Measurements from ENCODE around the gene ERAS. TPM values are rescaled to one million over a fixed set of nuclear protein-coding genes. Genes with fewer than 3 reads are reported as not detected.

Gene ERAS
- total RNA-seq, 1 experiment from 2014 or later, result not detected

DNA sequence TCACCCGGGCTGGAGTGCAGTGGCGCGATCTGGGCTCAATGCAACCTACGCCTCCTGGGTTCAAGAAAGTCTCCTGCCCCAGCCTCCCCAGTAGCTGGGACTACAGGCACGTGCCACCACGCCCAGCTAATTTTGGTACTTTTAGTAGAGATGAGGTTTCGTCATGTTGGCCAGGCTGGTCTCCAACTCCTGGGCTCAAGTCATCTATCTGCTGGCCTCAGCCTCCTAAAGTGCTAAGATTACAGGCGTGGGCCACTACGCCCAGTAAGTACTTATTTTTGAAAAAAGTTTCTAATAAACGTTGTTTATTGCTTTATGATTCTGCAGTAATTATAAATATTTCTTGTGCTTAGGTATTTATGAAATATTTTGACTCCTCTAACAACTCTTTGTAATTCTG lies 13.4 kb downstream of the ERAS start:
- Histone ChIP-seq H3K9me3 (ENCODE audit: control insufficient read depth in 1 of 2, insufficient read depth in 1 of 2, low read depth in 1 of 2, low read length in 2 of 2) (no peaks in the 10 kb centered on the region), H3K36me3 (ENCODE audit: control insufficient read depth in 1 of 2, insufficient read depth in 2 of 2, low read length in 2 of 2) (no peaks in the 10 kb centered on the region), H3K9ac (ENCODE audit: low read length) (no peak overlapping the region), H3K27me3 (ENCODE audit: insufficient read depth, low read length) (no peaks in the 10 kb centered on the region), H3K9me2 (ENCODE audit: insufficient read depth) (no peaks in the 10 kb centered on the region), H2AFZ (ENCODE audit: low read depth, low read length, poor library complexity, severe bottlenecking) (no peak overlapping the region), H3K4me2 (ENCODE audit: low read length) (no peak overlapping the region), H4K20me1 (ENCODE audit: insufficient read depth) (no peaks in the 10 kb centered on the region), H3K4me3 (replicated peaks in 1 of 2; ENCODE audit: low read depth in 1 of 2, low read length in 2 of 2) (no peak overlapping the region), H3K27ac (ENCODE audit: low read depth, low read length) (no peak overlapping the region), H3K79me2 (ENCODE audit: insufficient read depth, low read length) (no peaks in the 10 kb centered on the region), H3K4me1 (ENCODE audit: control insufficient read depth in 1 of 2, insufficient read depth in 2 of 2, low read length in 2 of 2) (no peaks in the 10 kb centered on the region)
- BruUV-seq (replicated peaks), result no TSS peak
- DNase-seq (ENCODE audit: low read depth, low spot score) (no peak), ATAC-seq (no peak)
- ChIA-PET POLR2A (no interaction called here), RAD21 (ENCODE audit: low non-redundant PET in 1 of 2, low total read pairs in 2 of 2, uncharacterized antibody in 2 of 2, unreplicated experiment in 2 of 2) (no interaction called here), CTCF (no interaction called here)
- TF ChIP-seq EZH2phosphoT487 (IDR thresholded peaks at IDR 0.05; ENCODE audit: borderline replicate concordance), result no peak
- TF ChIP-seq, protein P1, sequence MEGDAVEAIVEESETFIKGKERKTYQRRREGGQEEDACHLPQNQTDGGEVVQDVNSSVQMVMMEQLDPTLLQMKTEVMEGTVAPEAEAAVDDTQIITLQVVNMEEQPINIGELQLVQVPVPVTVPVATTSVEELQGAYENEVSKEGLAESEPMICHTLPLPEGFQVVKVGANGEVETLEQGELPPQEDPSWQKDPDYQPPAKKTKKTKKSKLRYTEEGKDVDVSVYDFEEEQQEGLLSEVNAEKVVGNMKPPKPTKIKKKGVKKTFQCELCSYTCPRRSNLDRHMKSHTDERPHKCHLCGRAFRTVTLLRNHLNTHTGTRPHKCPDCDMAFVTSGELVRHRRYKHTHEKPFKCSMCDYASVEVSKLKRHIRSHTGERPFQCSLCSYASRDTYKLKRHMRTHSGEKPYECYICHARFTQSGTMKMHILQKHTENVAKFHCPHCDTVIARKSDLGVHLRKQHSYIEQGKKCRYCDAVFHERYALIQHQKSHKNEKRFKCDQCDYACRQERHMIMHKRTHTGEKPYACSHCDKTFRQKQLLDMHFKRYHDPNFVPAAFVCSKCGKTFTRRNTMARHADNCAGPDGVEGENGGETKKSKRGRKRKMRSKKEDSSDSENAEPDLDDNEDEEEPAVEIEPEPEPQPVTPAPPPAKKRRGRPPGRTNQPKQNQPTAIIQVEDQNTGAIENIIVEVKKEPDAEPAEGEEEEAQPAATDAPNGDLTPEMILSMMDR (IDR thresholded peaks at IDR 0.05 in 2 of 3, conservative IDR thresholded peaks at IDR 0.05 in 1 of 3; ENCODE audit: borderline replicate concordance in 1 of 3, insufficient read depth in 1 of 3, low read depth in 2 of 3, low read length in 2 of 3), result no peak
- no peak for TF ChIP-seq ZNF274 (IDR thresholded peaks at IDR 0.05; ENCODE audit: low read depth, low read length)
- TF ChIP-seq, protein P2, sequence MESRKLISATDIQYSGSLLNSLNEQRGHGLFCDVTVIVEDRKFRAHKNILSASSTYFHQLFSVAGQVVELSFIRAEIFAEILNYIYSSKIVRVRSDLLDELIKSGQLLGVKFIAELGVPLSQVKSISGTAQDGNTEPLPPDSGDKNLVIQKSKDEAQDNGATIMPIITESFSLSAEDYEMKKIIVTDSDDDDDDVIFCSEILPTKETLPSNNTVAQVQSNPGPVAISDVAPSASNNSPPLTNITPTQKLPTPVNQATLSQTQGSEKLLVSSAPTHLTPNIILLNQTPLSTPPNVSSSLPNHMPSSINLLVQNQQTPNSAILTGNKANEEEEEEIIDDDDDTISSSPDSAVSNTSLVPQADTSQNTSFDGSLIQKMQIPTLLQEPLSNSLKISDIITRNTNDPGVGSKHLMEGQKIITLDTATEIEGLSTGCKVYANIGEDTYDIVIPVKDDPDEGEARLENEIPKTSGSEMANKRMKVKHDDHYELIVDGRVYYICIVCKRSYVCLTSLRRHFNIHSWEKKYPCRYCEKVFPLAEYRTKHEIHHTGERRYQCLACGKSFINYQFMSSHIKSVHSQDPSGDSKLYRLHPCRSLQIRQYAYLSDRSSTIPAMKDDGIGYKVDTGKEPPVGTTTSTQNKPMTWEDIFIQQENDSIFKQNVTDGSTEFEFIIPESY (IDR thresholded peaks at IDR 0.05; ENCODE audit: extremely low read depth, insufficient replicate concordance, low read length), result no peak
- no peak for TF ChIP-seq SRF (IDR thresholded peaks at IDR 0.05; ENCODE audit: low read depth)
- no peak for TF ChIP-seq EZH2 (IDR thresholded peaks at IDR 0.05)
- TF ChIP-seq CBX3 (IDR thresholded peaks at IDR 0.05; ENCODE audit: low read depth), result no peak
- TF ChIP-seq SP1 (IDR thresholded peaks at IDR 0.05; ENCODE audit: low read depth), result no peak
- no peak for TF ChIP-seq TCF7L2 (IDR thresholded peaks at IDR 0.05; ENCODE audit: borderline replicate concordance, extremely low read depth, insufficient read depth, insufficient read length)
- no peak for TF ChIP-seq YY1 (IDR thresholded peaks at IDR 0.05; ENCODE audit: extremely low read depth, insufficient replicate concordance, low read depth, low read length)
- TF ChIP-seq SIN3A (IDR thresholded peaks at IDR 0.05; ENCODE audit: low read depth), result no peak
- TF ChIP-seq POLR2AphosphoS5 (IDR thresholded peaks at IDR 0.05; ENCODE audit: low read depth, low read length), result no peak
- TF ChIP-seq EGR1 (IDR thresholded peaks at IDR 0.05; ENCODE audit: low read depth), result no peak
- TF ChIP-seq, protein P3, sequence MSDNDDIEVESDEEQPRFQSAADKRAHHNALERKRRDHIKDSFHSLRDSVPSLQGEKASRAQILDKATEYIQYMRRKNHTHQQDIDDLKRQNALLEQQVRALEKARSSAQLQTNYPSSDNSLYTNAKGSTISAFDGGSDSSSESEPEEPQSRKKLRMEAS (IDR thresholded peaks at IDR 0.05), result no peak
- TF ChIP-seq ELF1 (IDR thresholded peaks at IDR 0.05; ENCODE audit: borderline replicate concordance, low read depth), result no peak
- TF ChIP-seq, protein P4, sequence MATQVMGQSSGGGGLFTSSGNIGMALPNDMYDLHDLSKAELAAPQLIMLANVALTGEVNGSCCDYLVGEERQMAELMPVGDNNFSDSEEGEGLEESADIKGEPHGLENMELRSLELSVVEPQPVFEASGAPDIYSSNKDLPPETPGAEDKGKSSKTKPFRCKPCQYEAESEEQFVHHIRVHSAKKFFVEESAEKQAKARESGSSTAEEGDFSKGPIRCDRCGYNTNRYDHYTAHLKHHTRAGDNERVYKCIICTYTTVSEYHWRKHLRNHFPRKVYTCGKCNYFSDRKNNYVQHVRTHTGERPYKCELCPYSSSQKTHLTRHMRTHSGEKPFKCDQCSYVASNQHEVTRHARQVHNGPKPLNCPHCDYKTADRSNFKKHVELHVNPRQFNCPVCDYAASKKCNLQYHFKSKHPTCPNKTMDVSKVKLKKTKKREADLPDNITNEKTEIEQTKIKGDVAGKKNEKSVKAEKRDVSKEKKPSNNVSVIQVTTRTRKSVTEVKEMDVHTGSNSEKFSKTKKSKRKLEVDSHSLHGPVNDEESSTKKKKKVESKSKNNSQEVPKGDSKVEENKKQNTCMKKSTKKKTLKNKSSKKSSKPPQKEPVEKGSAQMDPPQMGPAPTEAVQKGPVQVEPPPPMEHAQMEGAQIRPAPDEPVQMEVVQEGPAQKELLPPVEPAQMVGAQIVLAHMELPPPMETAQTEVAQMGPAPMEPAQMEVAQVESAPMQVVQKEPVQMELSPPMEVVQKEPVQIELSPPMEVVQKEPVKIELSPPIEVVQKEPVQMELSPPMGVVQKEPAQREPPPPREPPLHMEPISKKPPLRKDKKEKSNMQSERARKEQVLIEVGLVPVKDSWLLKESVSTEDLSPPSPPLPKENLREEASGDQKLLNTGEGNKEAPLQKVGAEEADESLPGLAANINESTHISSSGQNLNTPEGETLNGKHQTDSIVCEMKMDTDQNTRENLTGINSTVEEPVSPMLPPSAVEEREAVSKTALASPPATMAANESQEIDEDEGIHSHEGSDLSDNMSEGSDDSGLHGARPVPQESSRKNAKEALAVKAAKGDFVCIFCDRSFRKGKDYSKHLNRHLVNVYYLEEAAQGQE (IDR thresholded peaks at IDR 0.05; ENCODE audit: low read depth), result no peak
- no peak for TF ChIP-seq ZFX (IDR thresholded peaks at IDR 0.05)
- TF ChIP-seq RAD21 (IDR thresholded peaks at IDR 0.05; ENCODE audit: low read depth), result no peak
- intact Hi-C loops (cut with micrococcal nuclease), result no loop called here

Data from HCT116 (cell line).